ENCODE data around the gene SUMO4.

DNA sequence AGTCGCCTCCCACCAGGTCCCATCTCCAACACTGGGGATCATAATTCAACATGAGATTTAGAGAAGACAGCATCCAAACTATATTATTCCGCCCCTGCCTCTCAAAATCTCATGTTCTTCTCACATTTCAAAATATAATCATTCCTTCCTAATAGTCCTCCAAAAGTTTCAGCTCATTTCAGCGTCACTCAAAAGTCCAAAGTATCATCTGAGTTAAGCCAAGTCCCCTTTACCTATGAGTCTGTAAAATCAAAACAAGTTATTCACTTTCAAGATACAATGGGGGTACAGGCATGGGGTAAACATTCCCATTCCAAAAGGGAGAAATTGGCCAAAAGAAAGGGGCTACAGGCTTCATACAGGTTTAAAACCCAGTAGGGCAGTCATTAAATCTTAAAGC is 39.5 kb upstream of the SUMO4 start:
- TF ChIP-seq, protein P1, sequence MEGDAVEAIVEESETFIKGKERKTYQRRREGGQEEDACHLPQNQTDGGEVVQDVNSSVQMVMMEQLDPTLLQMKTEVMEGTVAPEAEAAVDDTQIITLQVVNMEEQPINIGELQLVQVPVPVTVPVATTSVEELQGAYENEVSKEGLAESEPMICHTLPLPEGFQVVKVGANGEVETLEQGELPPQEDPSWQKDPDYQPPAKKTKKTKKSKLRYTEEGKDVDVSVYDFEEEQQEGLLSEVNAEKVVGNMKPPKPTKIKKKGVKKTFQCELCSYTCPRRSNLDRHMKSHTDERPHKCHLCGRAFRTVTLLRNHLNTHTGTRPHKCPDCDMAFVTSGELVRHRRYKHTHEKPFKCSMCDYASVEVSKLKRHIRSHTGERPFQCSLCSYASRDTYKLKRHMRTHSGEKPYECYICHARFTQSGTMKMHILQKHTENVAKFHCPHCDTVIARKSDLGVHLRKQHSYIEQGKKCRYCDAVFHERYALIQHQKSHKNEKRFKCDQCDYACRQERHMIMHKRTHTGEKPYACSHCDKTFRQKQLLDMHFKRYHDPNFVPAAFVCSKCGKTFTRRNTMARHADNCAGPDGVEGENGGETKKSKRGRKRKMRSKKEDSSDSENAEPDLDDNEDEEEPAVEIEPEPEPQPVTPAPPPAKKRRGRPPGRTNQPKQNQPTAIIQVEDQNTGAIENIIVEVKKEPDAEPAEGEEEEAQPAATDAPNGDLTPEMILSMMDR (IDR thresholded peaks at IDR 0.05), result no peak
- no peak for TF ChIP-seq POLR2A (IDR thresholded peaks at IDR 0.05)
